Measurements from ENCODE around the gene OSBPL2. TPM values are rescaled to one million over a fixed set of nuclear protein-coding genes. Genes with fewer than 3 reads are reported as not detected.

The OSBPL2 gene
- total and polyA plus RNA-seq, 7 donors, result 27.0 to 36.8 (median 31.7) TPM

GRCh38 chr20:62205618-62206387 is 32.5 kb upstream of the OSBPL2 start:
- Histone ChIP-seq H3K4me3 (no peak overlapping the region), H3K4me1 (no peaks in the 10 kb centered on the region), H3K36me3 (peaks cover 0 to 31% (median 11%) of the 10 kb centered on the region in 4 donors), H3K9me3 (no peaks in the 10 kb centered on the region), H3K27ac (no peak overlapping the region), H3K27me3 (peaks cover 3 to 18% (median 10%) of the 10 kb centered on the region in 3 donors)
- WGBS, 2 donors, result 92 to 93% methylated on average over 38 of the region's 38 CpGs
- DNase-seq, result no peak
- intact Hi-C loops (cut with DNase I), result no loop called here
- TF ChIP-seq EP300 (IDR thresholded peaks at IDR 0.05) (no peak), POLR2A (IDR thresholded peaks at IDR 0.05) (no peak), POLR2AphosphoS5 (IDR thresholded peaks at IDR 0.05) (no peak)
- TF ChIP-seq, protein P1, sequence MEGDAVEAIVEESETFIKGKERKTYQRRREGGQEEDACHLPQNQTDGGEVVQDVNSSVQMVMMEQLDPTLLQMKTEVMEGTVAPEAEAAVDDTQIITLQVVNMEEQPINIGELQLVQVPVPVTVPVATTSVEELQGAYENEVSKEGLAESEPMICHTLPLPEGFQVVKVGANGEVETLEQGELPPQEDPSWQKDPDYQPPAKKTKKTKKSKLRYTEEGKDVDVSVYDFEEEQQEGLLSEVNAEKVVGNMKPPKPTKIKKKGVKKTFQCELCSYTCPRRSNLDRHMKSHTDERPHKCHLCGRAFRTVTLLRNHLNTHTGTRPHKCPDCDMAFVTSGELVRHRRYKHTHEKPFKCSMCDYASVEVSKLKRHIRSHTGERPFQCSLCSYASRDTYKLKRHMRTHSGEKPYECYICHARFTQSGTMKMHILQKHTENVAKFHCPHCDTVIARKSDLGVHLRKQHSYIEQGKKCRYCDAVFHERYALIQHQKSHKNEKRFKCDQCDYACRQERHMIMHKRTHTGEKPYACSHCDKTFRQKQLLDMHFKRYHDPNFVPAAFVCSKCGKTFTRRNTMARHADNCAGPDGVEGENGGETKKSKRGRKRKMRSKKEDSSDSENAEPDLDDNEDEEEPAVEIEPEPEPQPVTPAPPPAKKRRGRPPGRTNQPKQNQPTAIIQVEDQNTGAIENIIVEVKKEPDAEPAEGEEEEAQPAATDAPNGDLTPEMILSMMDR (IDR thresholded peaks at IDR 0.05), result no peak

- Histone ChIP-seq H3K4me3 (no peak overlapping the region), H3K36me3 (peaks cover 0 to 25% (median 5%) of the 10 kb centered on the region in 4 donors), H3K9me3 (no peaks in the 10 kb centered on the region), H3K27me3 (peaks cover 3 to 24% (median 15%) of the 10 kb centered on the region in 3 donors), H3K27ac (no peak overlapping the region), H3K4me1 (no peaks in the 10 kb centered on the region)
- 79 to 91% methylated on average over 17 of the region's 17 CpGs for WGBS, 2 donors
- DNase-seq, result no peak
- no peak for TF ChIP-seq EP300 (IDR thresholded peaks at IDR 0.05)
- TF ChIP-seq POLR2AphosphoS5 (IDR thresholded peaks at IDR 0.05), result no peak
- TF ChIP-seq, protein P1 (IDR thresholded peaks at IDR 0.05), result no peak
- TF ChIP-seq POLR2A (IDR thresholded peaks at IDR 0.05), result no peak
- intact Hi-C loops (cut with DNase I), result no loop called here
Measured at GRCh38 chr20:62206388-62206775, 31.9 kb upstream of the OSBPL2 start.

DNA sequence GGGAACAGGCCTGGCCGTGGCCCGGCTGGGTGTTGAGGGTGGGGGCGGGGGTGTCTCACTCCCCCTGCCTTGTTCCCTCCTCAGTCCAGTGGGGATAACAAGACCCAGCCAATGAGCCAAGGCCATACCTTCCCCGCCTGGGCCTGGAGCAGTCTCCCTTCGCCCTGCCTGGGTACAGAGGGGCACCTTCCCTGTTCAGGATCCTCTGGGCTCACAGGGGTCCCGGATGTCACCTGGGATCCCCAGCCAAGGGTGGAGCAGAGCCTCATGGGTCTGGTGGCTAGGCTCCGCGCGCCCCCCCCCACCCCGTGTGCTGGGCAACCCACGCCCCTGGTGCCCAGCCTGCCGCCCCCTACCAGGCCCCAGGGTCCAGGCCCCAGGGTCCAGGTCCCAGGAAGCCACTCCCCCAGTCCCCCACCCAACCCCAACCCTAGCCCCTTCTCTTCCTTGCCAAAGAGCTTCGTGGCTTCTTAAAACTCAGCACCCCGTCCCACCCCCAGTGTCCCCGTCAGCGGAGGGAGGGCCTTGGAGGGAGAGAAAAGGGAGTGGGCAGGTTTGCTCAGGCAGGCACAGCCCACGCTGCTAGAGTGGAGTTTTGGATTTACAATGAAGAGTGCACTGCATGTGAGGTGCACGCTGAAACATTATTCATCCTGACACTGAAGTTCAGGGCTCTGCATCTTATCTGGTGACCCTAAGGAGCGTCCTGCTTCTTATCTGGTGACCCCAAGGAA is 30.1 kb upstream of the OSBPL2 start:
- 62 to 78% methylated on average over 19 of the region's 19 CpGs for WGBS, 2 donors
- Histone ChIP-seq H3K27ac (no peak overlapping the region), H3K36me3 (peaks cover 0 to 7% (median 2%) of the 10 kb centered on the region in 4 donors), H3K4me3 (no peak overlapping the region), H3K27me3 (peaks cover 3 to 37% (median 26%) of the 10 kb centered on the region in 3 donors), H3K9me3 (no peaks in the 10 kb centered on the region), H3K4me1 (no peaks in the 10 kb centered on the region)
- TF ChIP-seq POLR2AphosphoS5 (IDR thresholded peaks at IDR 0.05) (no peak), POLR2A (IDR thresholded peaks at IDR 0.05) (no peak), EP300 (IDR thresholded peaks at IDR 0.05) (no peak)
- TF ChIP-seq, protein P1 (IDR thresholded peaks at IDR 0.05), result no peak
- intact Hi-C loops (cut with DNase I), result no loop called here
- no peak for DNase-seq

GRCh38 chr20:62208795-62209755 is 29.2 kb upstream of the OSBPL2 start:
- WGBS, 2 donors, result 37 to 51% methylated on average over 27 of the region's 27 CpGs
- Histone ChIP-seq H3K36me3 (no peaks in the 10 kb centered on the region), H3K4me1 (no peaks in the 10 kb centered on the region), H3K27ac (no peak overlapping the region), H3K4me3 (no peak overlapping the region), H3K9me3 (no peaks in the 10 kb centered on the region), H3K27me3 (peaks cover 3 to 42% (median 30%) of the 10 kb centered on the region in 3 donors)
- no peak for TF ChIP-seq EP300 (IDR thresholded peaks at IDR 0.05)
- no peak for TF ChIP-seq POLR2AphosphoS5 (IDR thresholded peaks at IDR 0.05)
- no peak for TF ChIP-seq POLR2A (IDR thresholded peaks at IDR 0.05)
- TF ChIP-seq, protein P1 (IDR thresholded peaks at IDR 0.05), result no peak
- intact Hi-C loops (cut with DNase I), result no loop called here
- no peak for DNase-seq
